Caco-2 (cell line): ENCODE measurements around the gene NELL2. TPM values are rescaled to one million over a fixed set of nuclear protein-coding genes. Genes with fewer than 3 reads are reported as not detected.

ENCODE experiments used
- BruUV-seq: library from RNA; stranded (reverse); fragments of 400-500 nt; replicated peaks from 2 replicates; lab custom pipeline; 2021; lab: Mats Ljungman, UMichigan
- CTCF ChIA-PET: fragments of 300-600 bp; sonication (Branson Sonifier 250); formaldehyde crosslinking; loops from one replicate; lab custom pipeline; 2022; ENCODE audit warnings: antibody characterized with exemption; lab: Charles Lee
- POLR2A ChIA-PET: fragments of 300-600 bp; sonication (Branson Sonifier 250); formaldehyde crosslinking; loops from one replicate; lab custom pipeline; 2022; ENCODE audit warnings: antibody characterized with exemption; lab: Charles Lee
- DNase-seq, 2 experiments: peaks; one replicate each; pipeline versions ENCODE4 v3.0.0 to v3.0.0-alpha.2; 2020 to 2022
- H3K27me3 ChIP-seq: replicated peaks from 2 replicates; pipeline ENCODE4 v1.6.0; 2011; ENCODE audit warnings: low read length; ENCODE audit not compliant: control insufficient read depth, insufficient read depth
- H3K36me3 ChIP-seq: 2 replicates; pipeline ENCODE4 v1.5.1; 2011; ENCODE audit warnings: low read length; ENCODE audit not compliant: control insufficient read depth, insufficient read depth
- H3K4me1 ChIP-seq: fragments of 250-450 bp; sonication (Bioruptor Pico); 2 replicates; pipeline ENCODE4 v1.5.1; 2020; ENCODE audit warnings: mild to moderate bottlenecking
- H3K4me3 ChIP-seq: 2 replicates; pipeline ENCODE4 v1.5.1; 2011; ENCODE audit warnings: low read depth, mild to moderate bottlenecking, control low read depth, low read length
- H3K9me3 ChIP-seq: fragments of 250-450 bp; sonication (Bioruptor Pico); 2 replicates; pipeline ENCODE4 v1.5.1; 2020; ENCODE audit warnings: mild to moderate bottlenecking, moderate library complexity
- H3K27ac Mint-ChIP-seq: one replicate; pipeline ENCODE4 v1.8.0; 2022; ENCODE audit warnings: mixed read lengths; ENCODE audit not compliant: unreplicated experiment
- H3K27me3 Mint-ChIP-seq: one replicate; pipeline ENCODE4 v1.8.0; 2022; ENCODE audit warnings: mixed read lengths; ENCODE audit not compliant: insufficient read depth, unreplicated experiment
- H3K36me3 Mint-ChIP-seq: one replicate; pipeline ENCODE4 v1.8.0; 2022; ENCODE audit warnings: mild to moderate bottlenecking, mixed read lengths; ENCODE audit not compliant: insufficient read depth, unreplicated experiment
- H3K4me1 Mint-ChIP-seq: one replicate; pipeline ENCODE4 v1.8.0; 2022; ENCODE audit warnings: low read depth, mixed read lengths; ENCODE audit not compliant: unreplicated experiment
- H3K4me3 Mint-ChIP-seq: one replicate; pipeline ENCODE4 v1.8.0; 2022; ENCODE audit warnings: mild to moderate bottlenecking, moderate library complexity, mixed read lengths; ENCODE audit not compliant: unreplicated experiment
- H3K9me3 Mint-ChIP-seq: one replicate; pipeline ENCODE4 v1.8.0; 2022; ENCODE audit warnings: mixed read lengths; ENCODE audit not compliant: unreplicated experiment
- intact Hi-C: fragments of 100-400 bp; cut with micrococcal nuclease; formaldehyde crosslinking; loops from one replicate; pipeline ENCODE4 v1.10.0; 2022; ENCODE audit not compliant: unreplicated experiment
- total RNA-seq: library from RNA; stranded (reverse); gene quantifications from 2 replicates; pipeline ENCODE4 v1.2.3, GENCODE V29; 2022
- TF ChIP-seq, protein P1 (sequence below), 2 experiments: fragments of 200-600 bp in 1 of 2; IDR thresholded peaks; 1 replicate in 1 of 2; 2 replicates in 1 of 2; pipeline versions ENCODE4 v1.5.1 to v1.8.0; 2011 to 2022; ENCODE audit warnings: antibody characterized with exemption in 1 of 2, control low read depth in 1 of 2, inconsistent platforms in 1 of 2, low read depth in 1 of 2, low read length in 1 of 2, mild to moderate bottlenecking in 1 of 2, moderate library complexity in 1 of 2; ENCODE audit not compliant: insufficient read depth in 1 of 2, severe bottlenecking in 1 of 2, unreplicated experiment in 1 of 2

NELL2 gene
- total RNA-seq, 1 experiment from 2014 or later: 0.70 TPM

DNA sequence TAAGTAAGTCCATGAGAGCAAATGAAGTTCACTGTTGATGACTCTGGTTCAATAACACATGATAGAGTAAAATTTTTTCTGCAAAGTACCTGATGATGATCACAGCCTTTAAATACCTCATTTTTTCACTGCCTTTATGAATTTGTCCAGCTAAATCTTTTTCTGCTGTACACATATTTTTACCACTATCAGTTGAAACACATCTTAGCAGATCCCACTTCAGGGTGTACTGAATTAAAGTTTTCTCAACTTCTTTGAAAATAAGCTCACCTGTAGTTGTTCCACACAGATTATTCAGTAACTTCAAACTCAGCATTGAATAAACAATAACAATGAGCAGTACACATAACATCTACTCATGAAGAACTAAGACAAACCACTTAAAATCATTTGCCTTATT, 385.9 kb downstream of the NELL2 start:
- CTCF ChIA-PET: no interaction called here
- no TSS peak for BruUV-seq
- TF ChIP-seq, protein P1, sequence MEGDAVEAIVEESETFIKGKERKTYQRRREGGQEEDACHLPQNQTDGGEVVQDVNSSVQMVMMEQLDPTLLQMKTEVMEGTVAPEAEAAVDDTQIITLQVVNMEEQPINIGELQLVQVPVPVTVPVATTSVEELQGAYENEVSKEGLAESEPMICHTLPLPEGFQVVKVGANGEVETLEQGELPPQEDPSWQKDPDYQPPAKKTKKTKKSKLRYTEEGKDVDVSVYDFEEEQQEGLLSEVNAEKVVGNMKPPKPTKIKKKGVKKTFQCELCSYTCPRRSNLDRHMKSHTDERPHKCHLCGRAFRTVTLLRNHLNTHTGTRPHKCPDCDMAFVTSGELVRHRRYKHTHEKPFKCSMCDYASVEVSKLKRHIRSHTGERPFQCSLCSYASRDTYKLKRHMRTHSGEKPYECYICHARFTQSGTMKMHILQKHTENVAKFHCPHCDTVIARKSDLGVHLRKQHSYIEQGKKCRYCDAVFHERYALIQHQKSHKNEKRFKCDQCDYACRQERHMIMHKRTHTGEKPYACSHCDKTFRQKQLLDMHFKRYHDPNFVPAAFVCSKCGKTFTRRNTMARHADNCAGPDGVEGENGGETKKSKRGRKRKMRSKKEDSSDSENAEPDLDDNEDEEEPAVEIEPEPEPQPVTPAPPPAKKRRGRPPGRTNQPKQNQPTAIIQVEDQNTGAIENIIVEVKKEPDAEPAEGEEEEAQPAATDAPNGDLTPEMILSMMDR (IDR thresholded peaks at IDR 0.05; ENCODE audit: insufficient read depth in 1 of 2, low read depth in 1 of 2, low read length in 1 of 2, severe bottlenecking in 1 of 2, unreplicated experiment in 1 of 2): no peak

DNA sequence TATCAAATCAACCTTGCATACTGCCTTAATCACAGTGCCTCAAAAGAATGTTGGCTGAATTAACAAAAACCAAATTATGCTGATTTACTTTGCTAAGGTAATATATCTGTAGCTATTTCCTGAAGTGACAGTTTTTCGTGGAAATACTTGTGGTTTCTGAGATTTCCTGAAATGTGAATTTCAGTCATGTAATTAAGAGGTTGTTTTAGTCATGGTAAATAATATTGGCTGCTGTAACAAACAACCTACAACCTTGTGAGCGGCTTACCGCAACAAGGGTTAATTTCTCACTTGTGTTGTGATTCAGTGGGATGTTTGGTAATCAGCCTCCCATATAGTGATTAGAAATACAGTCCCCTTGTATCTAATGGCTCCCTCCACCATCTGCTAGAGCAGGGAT, 387.9 kb downstream of the NELL2 start:
- ChIA-PET POLR2A (no interaction called here), CTCF (no interaction called here)
- TF ChIP-seq, protein P1 (IDR thresholded peaks at IDR 0.05; ENCODE audit: insufficient read depth in 1 of 2, low read depth in 1 of 2, low read length in 1 of 2, severe bottlenecking in 1 of 2, unreplicated experiment in 1 of 2): no peak
- no peak for DNase-seq
- no peaks in the 10 kb centered on the region for H3K27me3 ChIP-seq
- Mint-ChIP-seq H3K36me3 (no peaks in the 10 kb centered on the region), H3K4me1 (no peaks in the 10 kb centered on the region), H3K9me3 (peaks cover 3% of the 10 kb centered on the region), H3K27ac (no peak overlapping the region), H3K27me3 (peaks cover 6% of the 10 kb centered on the region), H3K4me3 (no peak overlapping the region)
- no peaks in the 10 kb centered on the region for H3K36me3 ChIP-seq
- H3K4me1 ChIP-seq: no peaks in the 10 kb centered on the region
- H3K4me3 ChIP-seq: no peak overlapping the region
- no TSS peak for BruUV-seq
- intact Hi-C loops: no loop called here
- H3K9me3 ChIP-seq: peaks cover 22% of the 10 kb centered on the region

More for the DNA sequence above, 385.9 kb downstream of the NELL2 start:
- Histone ChIP-seq H3K4me3 (no peak overlapping the region), H3K4me1 (no peaks in the 10 kb centered on the region), H3K36me3 (no peaks in the 10 kb centered on the region), H3K9me3 (peaks cover 22% of the 10 kb centered on the region), H3K27me3 (no peaks in the 10 kb centered on the region)
- intact Hi-C loops: loop anchor here (10.0 kb wide), 2 partner anchors 275 to 475 kb away; no protein-coding TSS in a partner anchor
- no peaks in the 10 kb centered on the region for H3K4me1 Mint-ChIP-seq
- no peaks in the 10 kb centered on the region for H3K36me3 Mint-ChIP-seq
- H3K9me3 Mint-ChIP-seq: peaks cover 9% of the 10 kb centered on the region
- DNase-seq: no peak
- H3K27me3 Mint-ChIP-seq: peaks cover 6% of the 10 kb centered on the region
- H3K27ac Mint-ChIP-seq: no peak overlapping the region
- no peak overlapping the region for H3K4me3 Mint-ChIP-seq
- POLR2A ChIA-PET: no interaction called here

DNA sequence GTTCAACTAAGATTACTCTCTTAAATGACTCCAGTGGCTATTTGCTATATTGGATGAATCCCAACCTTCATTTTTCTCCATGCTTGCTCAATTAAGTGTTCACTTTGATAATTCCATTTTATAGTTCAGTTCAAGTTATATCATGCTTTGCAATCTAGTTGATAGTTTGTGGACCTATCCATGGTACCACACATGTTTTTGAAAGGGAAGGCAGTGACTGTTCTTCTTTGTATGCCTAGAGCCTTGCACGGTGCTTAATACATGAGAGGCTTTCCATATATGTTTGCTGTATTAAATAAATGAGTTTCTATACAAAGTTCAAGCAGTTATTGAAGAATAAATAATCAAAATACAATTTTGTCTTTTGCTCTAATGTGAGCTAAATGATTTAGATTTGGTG, 391.3 kb downstream of the NELL2 start:
- Histone ChIP-seq H3K27me3 (no peaks in the 10 kb centered on the region), H3K36me3 (no peaks in the 10 kb centered on the region), H3K4me3 (no peak overlapping the region), H3K4me1 (no peaks in the 10 kb centered on the region), H3K9me3 (peaks cover 14% of the 10 kb centered on the region)
- TF ChIP-seq, protein P1 (IDR thresholded peaks at IDR 0.05; ENCODE audit: insufficient read depth in 1 of 2, low read depth in 1 of 2, low read length in 1 of 2, severe bottlenecking in 1 of 2, unreplicated experiment in 1 of 2): no peak
- H3K27ac Mint-ChIP-seq: no peak overlapping the region
- no peak for DNase-seq
- BruUV-seq: no TSS peak
- H3K36me3 Mint-ChIP-seq: no peaks in the 10 kb centered on the region
- intact Hi-C loops: no loop called here
- H3K27me3 Mint-ChIP-seq: no peaks in the 10 kb centered on the region
- H3K9me3 Mint-ChIP-seq: no peaks in the 10 kb centered on the region
- POLR2A ChIA-PET: no interaction called here
- no peaks in the 10 kb centered on the region for H3K4me1 Mint-ChIP-seq
- CTCF ChIA-PET: no interaction called here
- H3K4me3 Mint-ChIP-seq: no peak overlapping the region
